ENCODE data around the gene MOB3A. TPM values are rescaled to one million over a fixed set of nuclear protein-coding genes. Genes with fewer than 3 reads are reported as not detected.

The MOB3A gene
- total and polyA plus RNA-seq, 2 experiments from 2014 or later, result 53.1 to 53.7 TPM

DNA sequence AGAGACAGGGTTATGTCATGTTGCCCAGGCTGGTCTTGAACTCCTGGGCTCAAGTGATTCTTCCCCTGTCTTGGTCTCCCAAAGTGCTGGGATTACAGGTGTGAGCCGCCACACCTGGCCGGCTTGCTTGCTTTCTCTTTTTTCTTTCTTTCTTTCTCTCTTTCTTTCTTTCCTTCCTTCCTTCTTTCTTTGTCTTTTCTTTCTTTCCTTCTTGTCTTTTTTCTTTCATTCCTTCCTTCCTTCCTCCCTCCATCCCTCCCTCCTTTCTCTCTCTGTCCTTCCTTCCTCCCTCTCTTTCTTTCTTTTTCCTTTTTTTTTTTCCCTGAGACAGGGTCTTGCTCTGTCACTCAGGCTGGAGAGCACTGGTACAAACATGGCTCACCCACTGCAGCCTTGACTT, 73.8 kb downstream of the MOB3A start:
- no peaks in the 10 kb centered on the region for H3K9me2 ChIP-seq (ENCODE audit: insufficient read depth)
- 93 to 94% methylated on average over 2 of the region's 2 CpGs for WGBS, 2 experiments (ENCODE audit: low coverage in 1 of 2, low lambda C conversion rate in 2 of 2, missing lambda C conversion rate in 2 of 2)
- no peaks in the 10 kb centered on the region for H4K20me1 ChIP-seq (ENCODE audit: insufficient read depth)
- H3K4me3 ChIP-seq, result no peak overlapping the region
- no peaks in the 10 kb centered on the region for H3K4me1 ChIP-seq (ENCODE audit: insufficient read depth)
- no peaks in the 10 kb centered on the region for H3F3A ChIP-seq (ENCODE audit: insufficient read depth)
- no peaks in the 10 kb centered on the region for H3K79me2 ChIP-seq (ENCODE audit: insufficient read depth)
- DNase-seq, result no peak
- H3K27me3 ChIP-seq (replicated peaks; ENCODE audit: insufficient read depth), result no peaks in the 10 kb centered on the region
- in situ Hi-C loops (cut with MboI), result no loop called here
- TF ChIP-seq EZH2phosphoT487 (IDR thresholded peaks at IDR 0.05; ENCODE audit: insufficient read depth, low read depth) (no peak), EZH2 (IDR thresholded peaks at IDR 0.05; ENCODE audit: insufficient read depth, poor library complexity, severe bottlenecking) (no peak)
- H3K4me2 ChIP-seq (ENCODE audit: unreplicated experiment), result no peak overlapping the region
- no peak overlapping the region for H2AFZ ChIP-seq
- H3K36me3 ChIP-seq (ENCODE audit: low read depth), result no peaks in the 10 kb centered on the region
- no peak overlapping the region for H3K27ac ChIP-seq
- no peak overlapping the region for H3K9ac ChIP-seq
- no peaks in the 10 kb centered on the region for H3K9me3 ChIP-seq (ENCODE audit: low read depth)

DNA sequence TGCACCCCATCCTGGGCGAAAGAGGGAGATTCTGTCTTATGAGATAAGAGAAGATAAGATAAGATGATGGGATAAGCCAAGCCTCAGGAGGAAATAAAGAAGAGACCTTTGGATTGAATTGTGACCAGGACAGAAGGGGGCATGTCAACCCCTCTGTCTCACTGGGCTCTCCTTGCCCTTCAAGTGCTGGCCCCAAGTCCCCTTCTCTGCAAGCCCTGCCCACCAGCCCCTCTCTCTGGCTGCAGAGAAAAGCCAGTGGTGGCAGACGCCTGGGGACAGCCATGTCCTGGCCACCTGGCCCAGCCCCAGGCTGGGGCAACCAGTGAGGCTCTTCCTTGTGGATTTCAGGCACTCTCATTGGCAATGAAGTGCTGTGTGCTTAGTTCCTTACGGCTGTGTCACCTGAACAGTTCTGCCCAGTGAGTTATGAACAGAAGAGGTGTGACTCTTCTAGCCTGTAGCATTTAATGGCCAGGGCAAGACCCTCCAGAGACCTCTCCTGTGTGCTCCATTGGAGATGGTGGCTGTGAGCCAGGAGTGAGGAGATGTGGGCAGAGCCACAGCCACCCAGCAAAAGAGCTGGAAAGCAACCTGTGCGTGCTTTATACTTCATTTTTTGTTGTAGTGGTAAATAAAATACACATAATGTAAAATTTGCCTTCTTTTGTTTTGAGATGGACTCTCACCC, 74.5 kb downstream of the MOB3A start:
- 72 to 78% methylated on average over 4 of the region's 4 CpGs for WGBS, 2 experiments (ENCODE audit: low coverage in 1 of 2, low lambda C conversion rate in 2 of 2, missing lambda C conversion rate in 2 of 2)
- no peak overlapping the region for H2AFZ ChIP-seq
- no peaks in the 10 kb centered on the region for H3F3A ChIP-seq (ENCODE audit: insufficient read depth)
- no peaks in the 10 kb centered on the region for H4K20me1 ChIP-seq (ENCODE audit: insufficient read depth)
- no peak for TF ChIP-seq EZH2phosphoT487 (IDR thresholded peaks at IDR 0.05; ENCODE audit: insufficient read depth, low read depth)
- no peak for TF ChIP-seq EZH2 (IDR thresholded peaks at IDR 0.05; ENCODE audit: insufficient read depth, poor library complexity, severe bottlenecking)
- no peaks in the 10 kb centered on the region for H3K79me2 ChIP-seq (ENCODE audit: insufficient read depth)
- in situ Hi-C loops (cut with MboI), result no loop called here
- H3K9me3 ChIP-seq (ENCODE audit: low read depth), result no peaks in the 10 kb centered on the region
- H3K9me2 ChIP-seq (ENCODE audit: insufficient read depth), result no peaks in the 10 kb centered on the region
- H3K9ac ChIP-seq, result no peak overlapping the region
- H3K36me3 ChIP-seq (ENCODE audit: low read depth), result no peaks in the 10 kb centered on the region
- no peak for DNase-seq
- H3K4me3 ChIP-seq, result no peak overlapping the region
- H3K27ac ChIP-seq, result no peak overlapping the region
- no peak overlapping the region for H3K4me2 ChIP-seq (ENCODE audit: unreplicated experiment)
- H3K27me3 ChIP-seq (replicated peaks; ENCODE audit: insufficient read depth), result no peaks in the 10 kb centered on the region
- H3K4me1 ChIP-seq (ENCODE audit: insufficient read depth), result no peaks in the 10 kb centered on the region

Small RNA genes within 50 kb of the gene (small RNA-seq; reads per million reads assigned to genes)
- not detected for gene AC007136.1 (ENCODE audit: low read depth, low replicate concordance)

Other genes starting within 250 kb of the MOB3A start
- 4.2 and 5.2 TPM in 2 replicates for gene REXO1, start 247.8 kb downstream of the MOB3A start, total RNA-seq (2014; rRNA removed; shearing (Covaris generic))
- gene REXO1, start 247.8 kb downstream of the MOB3A start, polyA plus RNA-seq (2016; fragmentation: Nextera tagmentation; extraction: Ambion mirVana), result 4.2 and 4.9 TPM in 2 replicates
- 8.9 and 11.0 TPM in 2 replicates for gene KLF16, start 232.7 kb downstream of the MOB3A start, total RNA-seq (2014; rRNA removed; shearing (Covaris generic))
- gene KLF16, start 232.7 kb downstream of the MOB3A start, polyA plus RNA-seq (2016; fragmentation: Nextera tagmentation; extraction: Ambion mirVana), result 4.2 and 4.6 TPM in 2 replicates
- gene ABHD17A, start 210.8 kb downstream of the MOB3A start, total RNA-seq (2014; rRNA removed; shearing (Covaris generic)), result 147 and 157 TPM in 2 replicates
- gene ABHD17A, start 210.8 kb downstream of the MOB3A start, polyA plus RNA-seq (2016; fragmentation: Nextera tagmentation; extraction: Ambion mirVana), result 37.6 and 39.4 TPM in 2 replicates
- 0.22 and 3.2 TPM in 2 replicates for gene ADAT3, start 190.9 kb downstream of the MOB3A start, total RNA-seq (2014; rRNA removed; shearing (Covaris generic))
- 2.4 and 3.2 TPM in 2 replicates for gene ADAT3, start 190.9 kb downstream of the MOB3A start, polyA plus RNA-seq (2016; fragmentation: Nextera tagmentation; extraction: Ambion mirVana)
- gene SCAMP4, start 190.9 kb downstream of the MOB3A start, total RNA-seq (2014; rRNA removed; shearing (Covaris generic)), result 110 and 185 TPM in 2 replicates
- gene SCAMP4, start 190.9 kb downstream of the MOB3A start, polyA plus RNA-seq (2016; fragmentation: Nextera tagmentation; extraction: Ambion mirVana), result 73.9 and 81.9 TPM in 2 replicates
- 76.6 and 81.4 TPM in 2 replicates for gene CSNK1G2, start 155.2 kb downstream of the MOB3A start, total RNA-seq (2014; rRNA removed; shearing (Covaris generic))
- gene CSNK1G2, start 155.2 kb downstream of the MOB3A start, polyA plus RNA-seq (2016; fragmentation: Nextera tagmentation; extraction: Ambion mirVana), result 9.5 and 15.2 TPM in 2 replicates
- gene BTBD2, start 80.6 kb downstream of the MOB3A start, total RNA-seq (2014; rRNA removed; shearing (Covaris generic)), result 69.5 and 72.0 TPM in 2 replicates
- gene BTBD2, start 80.6 kb downstream of the MOB3A start, polyA plus RNA-seq (2016; fragmentation: Nextera tagmentation; extraction: Ambion mirVana), result 6.8 and 9.0 TPM in 2 replicates
- gene MKNK2, start 45.1 kb downstream of the MOB3A start, total RNA-seq (2014; rRNA removed; shearing (Covaris generic)), result 78.6 and 83.2 TPM in 2 replicates
- gene MKNK2, start 45.1 kb downstream of the MOB3A start, polyA plus RNA-seq (2016; fragmentation: Nextera tagmentation; extraction: Ambion mirVana), result 28.9 and 37.6 TPM in 2 replicates
- gene IZUMO4, start 589 bp upstream of the MOB3A start, total RNA-seq (2014; rRNA removed; shearing (Covaris generic)), result 1.6 and 2.3 TPM in 2 replicates
- gene IZUMO4, start 589 bp upstream of the MOB3A start, polyA plus RNA-seq (2016; fragmentation: Nextera tagmentation; extraction: Ambion mirVana), result 0.89 and 1.5 TPM in 2 replicates
- 95.4 and 97.6 TPM in 2 replicates for gene AP3D1, start 55.2 kb upstream of the MOB3A start, total RNA-seq (2014; rRNA removed; shearing (Covaris generic))
- gene AP3D1, start 55.2 kb upstream of the MOB3A start, polyA plus RNA-seq (2016; fragmentation: Nextera tagmentation; extraction: Ambion mirVana), result 65.2 and 79.0 TPM in 2 replicates
- 4.3 and 4.4 TPM in 2 replicates for gene DOT1L, start 67.6 kb upstream of the MOB3A start, total RNA-seq (2014; rRNA removed; shearing (Covaris generic))
- gene DOT1L, start 67.6 kb upstream of the MOB3A start, polyA plus RNA-seq (2016; fragmentation: Nextera tagmentation; extraction: Ambion mirVana), result 4.0 and 5.3 TPM in 2 replicates
- gene PLEKHJ1, start 140.0 kb upstream of the MOB3A start, total RNA-seq (2014; rRNA removed; shearing (Covaris generic)), result 68.3 and 85.1 TPM in 2 replicates
- gene PLEKHJ1, start 140.0 kb upstream of the MOB3A start, polyA plus RNA-seq (2016; fragmentation: Nextera tagmentation; extraction: Ambion mirVana), result 62.3 and 69.5 TPM in 2 replicates
- gene SF3A2, start 140.5 kb upstream of the MOB3A start, total RNA-seq (2014; rRNA removed; shearing (Covaris generic)), result 20.9 and 26.7 TPM in 2 replicates
- 13.7 and 16.8 TPM in 2 replicates for gene SF3A2, start 140.5 kb upstream of the MOB3A start, polyA plus RNA-seq (2016; fragmentation: Nextera tagmentation; extraction: Ambion mirVana)
- gene AMH, start 153.0 kb upstream of the MOB3A start, total RNA-seq (2014; rRNA removed; shearing (Covaris generic)), result not detected in 2 replicates
- gene AMH, start 153.0 kb upstream of the MOB3A start, polyA plus RNA-seq (2016; fragmentation: Nextera tagmentation; extraction: Ambion mirVana), result not detected in 2 replicates
- not detected in 2 replicates for gene JSRP1, start 160.1 kb upstream of the MOB3A start, total RNA-seq (2014; rRNA removed; shearing (Covaris generic))
- 0.41 TPM in 1 of 2 replicates, not detected in the other for gene JSRP1, start 160.1 kb upstream of the MOB3A start, polyA plus RNA-seq (2016; fragmentation: Nextera tagmentation; extraction: Ambion mirVana)
- gene PEAK3, start 185.8 kb upstream of the MOB3A start, total RNA-seq (2014; rRNA removed; shearing (Covaris generic)), result not detected in 2 replicates
- gene PEAK3, start 185.8 kb upstream of the MOB3A start, polyA plus RNA-seq (2016; fragmentation: Nextera tagmentation; extraction: Ambion mirVana), result 0.19 TPM in 1 of 2 replicates, not detected in the other
- not detected in 2 replicates for gene LINGO3, start 211.8 kb upstream of the MOB3A start, total RNA-seq (2014; rRNA removed; shearing (Covaris generic))
- not detected in 2 replicates for gene LINGO3, start 211.8 kb upstream of the MOB3A start, polyA plus RNA-seq (2016; fragmentation: Nextera tagmentation; extraction: Ambion mirVana)
- gene LSM7, start 232.3 kb upstream of the MOB3A start, total RNA-seq (2014; rRNA removed; shearing (Covaris generic)), result 87.0 and 118 TPM in 2 replicates
- gene LSM7, start 232.3 kb upstream of the MOB3A start, polyA plus RNA-seq (2016; fragmentation: Nextera tagmentation; extraction: Ambion mirVana), result 91.4 and 102 TPM in 2 replicates
- gene SPPL2B, start 232.4 kb upstream of the MOB3A start, total RNA-seq (2014; rRNA removed; shearing (Covaris generic)), result 43.0 and 61.0 TPM in 2 replicates
- 38.6 and 38.9 TPM in 2 replicates for gene SPPL2B, start 232.4 kb upstream of the MOB3A start, polyA plus RNA-seq (2016; fragmentation: Nextera tagmentation; extraction: Ambion mirVana)